HepG2 (cell line): ENCODE results near the gene VRK1. TPM values are rescaled to one million over a fixed set of nuclear protein-coding genes. Genes with fewer than 3 reads are reported as not detected.
A peak's percentile ranks its signal among the peaks of the same experiment; 100 is the strongest.

Source experiments
- ATAC-seq: fragments of 200-7000 bp; cut with Tn5 transposase; 3 replicates; pipeline ENCODE4 v1.9.1; 2020; ENCODE audit warnings: mild to moderate bottlenecking, moderate library complexity
- BruUV-seq: library from RNA; stranded (reverse); fragments of 400-500 nt; replicated peaks from 2 replicates; lab custom pipeline; 2021; lab: Mats Ljungman, UMichigan
- CTCF ChIA-PET: fragments of 300-600 bp; formaldehyde crosslinking; extraction: SDS; loops from one replicate; lab custom pipeline; 2021; ENCODE audit warnings: low total read pairs, inconsistent platforms, low intra/inter-chr PET ratio; lab: Yijun Ruan, JAX
- POLR2A ChIA-PET: fragments of 350-600 bp; sonication (Branson Sonifier 250); formaldehyde crosslinking; loops from one replicate; lab custom pipeline; 2020; ENCODE audit warnings: antibody characterized with exemption, inconsistent platforms; lab: Yijun Ruan, JAX
- DNase-seq: peaks from one replicate; pipeline ENCODE4 v3.0.0-alpha.2; 2015; ENCODE audit warnings: low spot score
- FAIRE-seq: peaks from 3 replicates; lab custom pipeline; 2011; peaks lifted over from hg19 to GRCh38; lab: Jason Lieb, UNC
- H2AFZ ChIP-seq: one replicate; pipeline ENCODE4 v1.6.1; 2011; ENCODE audit warnings: low read length, inconsistent platforms
- H3K27ac ChIP-seq: fragments of 300-600 bp; 3 replicates; pipeline ENCODE4 v1.8.0; 2011; ENCODE audit warnings: mixed run types, mild to moderate bottlenecking, mixed read lengths, low read length, inconsistent platforms; ENCODE audit not compliant: insufficient read depth; ENCODE audit errors: extremely low read length
- H3K27me3 ChIP-seq, 2 experiments: fragments of 200-600 bp in 1 of 2; 2 replicates in 1 of 2; 3 replicates in 1 of 2; pipeline versions ENCODE4 v1.6.0 to v1.8.0; 2011; ENCODE audit warnings: low read length in 2 of 2, mild to moderate bottlenecking in 2 of 2, moderate library complexity in 2 of 2, inconsistent platforms in 1 of 2; ENCODE audit not compliant: insufficient read depth in 2 of 2, control insufficient read depth in 1 of 2
- H3K36me3 ChIP-seq, 2 experiments: fragments of 200-600 bp in 1 of 2; replicated peaks in 1 of 2; 2 replicates in 1 of 2; 3 replicates in 1 of 2; pipeline versions ENCODE4 v1.5.1 to v1.8.0; 2011; ENCODE audit warnings: low read length in 2 of 2, inconsistent platforms in 1 of 2; ENCODE audit not compliant: insufficient read depth in 2 of 2, control insufficient read depth in 1 of 2
- H3K4me1 ChIP-seq: 2 replicates; pipeline ENCODE4 v1.5.1; 2012; ENCODE audit warnings: low read length, inconsistent platforms; ENCODE audit not compliant: insufficient read depth
- H3K4me2 ChIP-seq: 2 replicates; pipeline ENCODE4 v1.6.0; 2011; ENCODE audit warnings: low read depth, low read length, inconsistent platforms
- H3K4me3 ChIP-seq, 3 experiments: fragments of 200-600 bp in 1 of 3; sonication (generic), shearing (Covaris generic) in 1 of 3; replicated peaks in 1 of 3; 2 replicates each; pipeline ENCODE4 v1.5.1; 2011 to 2016; ENCODE audit warnings: low read length in 3 of 3, inconsistent platforms in 2 of 3, low read depth in 2 of 3, mild to moderate bottlenecking in 2 of 3, control low read depth in 1 of 3, mixed read lengths in 1 of 3; ENCODE audit not compliant: insufficient read depth in 1 of 3
- H3K79me2 ChIP-seq: one replicate; pipeline ENCODE4 v1.6.1; 2011; ENCODE audit warnings: low read length, inconsistent platforms; ENCODE audit not compliant: insufficient read depth
- H3K9ac ChIP-seq: 2 replicates; pipeline ENCODE4 v1.6.0; 2011; ENCODE audit warnings: mild to moderate bottlenecking, low read depth, low read length, inconsistent platforms; ENCODE audit not compliant: insufficient read depth
- H3K9me3 ChIP-seq: 2 replicates; pipeline ENCODE4 v1.5.1; 2012; ENCODE audit warnings: mild to moderate bottlenecking, low read length
- H4K20me1 ChIP-seq: 2 replicates; pipeline ENCODE4 v1.6.0; 2011; ENCODE audit warnings: inconsistent platforms, mild to moderate bottlenecking, low read length, moderate library complexity; ENCODE audit not compliant: insufficient read depth
- CC2D1A ChIP-seq: sonication (generic); formaldehyde crosslinking; IDR thresholded peaks from 2 replicates; pipeline ENCODE4 v1.8.1; 2023; ENCODE audit warnings: mild to moderate bottlenecking, missing genetic modification reagents
- FOXP1 ChIP-seq, 2 experiments: fragments of 450-650 bp in 1 of 2; IDR thresholded peaks; 2 replicates each; pipeline ENCODE4 v1.6.1; 2017 to 2018; ENCODE audit warnings: antibody characterized with exemption in 1 of 2
- GATA4 ChIP-seq: sonication (generic); IDR thresholded peaks from 2 replicates; pipeline ENCODE4 v1.6.1; 2016; ENCODE audit warnings: antibody characterized with exemption, low read depth, borderline replicate concordance
- HOXA3 ChIP-seq: sonication (generic); formaldehyde crosslinking; IDR thresholded peaks from 2 replicates; pipeline ENCODE4 v1.5.0; 2020; ENCODE audit warnings: missing genetic modification reagents
- KMT2A ChIP-seq: sonication (generic); formaldehyde crosslinking; IDR thresholded peaks from 2 replicates; pipeline ENCODE4 v1.4.0; 2020; ENCODE audit warnings: missing genetic modification reagents
- PAF1 ChIP-seq: IDR thresholded peaks from 2 replicates; pipeline ENCODE4 v1.6.1; 2016; ENCODE audit warnings: missing genetic modification reagents, missing compliant biosample characterization
- PHF20 ChIP-seq: sonication (generic); formaldehyde crosslinking; IDR thresholded peaks from 2 replicates; pipeline ENCODE4 v1.5.0; 2020; ENCODE audit warnings: mild to moderate bottlenecking, missing genetic modification reagents
- SMYD3 ChIP-seq: sonication (generic); formaldehyde crosslinking; IDR thresholded peaks from 2 replicates; pipeline ENCODE4 v1.8.1; 2023; ENCODE audit warnings: mild to moderate bottlenecking, missing genetic modification reagents
- THAP8 ChIP-seq: sonication (generic); formaldehyde crosslinking; IDR thresholded peaks from 2 replicates; pipeline ENCODE4 v1.5.1; 2020; ENCODE audit warnings: missing genetic modification reagents, mild to moderate bottlenecking, borderline replicate concordance
- ZNF138 ChIP-seq: sonication (generic); formaldehyde crosslinking; IDR thresholded peaks from 2 replicates; pipeline ENCODE4 v1.5.0; 2020; ENCODE audit warnings: mild to moderate bottlenecking, low read depth, missing genetic modification reagents
- ZNF280D ChIP-seq: sonication (generic); formaldehyde crosslinking; IDR thresholded peaks from 2 replicates; pipeline ENCODE4 v1.5.1; 2020; ENCODE audit warnings: mild to moderate bottlenecking, missing genetic modification reagents
- ZNF441 ChIP-seq: sonication (generic); formaldehyde crosslinking; IDR thresholded peaks from 2 replicates; pipeline ENCODE4 v1.7.0; 2021; ENCODE audit warnings: missing genetic modification reagents, borderline replicate concordance
- ZNF547 ChIP-seq: sonication (generic); formaldehyde crosslinking; IDR thresholded peaks from 2 replicates; pipeline ENCODE4 v1.5.1; 2020; ENCODE audit warnings: mild to moderate bottlenecking, missing genetic modification reagents
- ZNF629 ChIP-seq: sonication (generic); formaldehyde crosslinking; conservative IDR thresholded peaks from 2 replicates; pipeline ENCODE4 v1.5.0; 2020; ENCODE audit warnings: missing genetic modification reagents
- ZNF720 ChIP-seq: sonication (generic); formaldehyde crosslinking; IDR thresholded peaks from 2 replicates; pipeline ENCODE4 v1.4.0; 2020; ENCODE audit warnings: missing genetic modification reagents
- ZNF768 ChIP-seq: sonication (generic); formaldehyde crosslinking; IDR thresholded peaks from 2 replicates; pipeline ENCODE4 v1.4.0; 2020; ENCODE audit warnings: missing genetic modification reagents
- ZNF850 ChIP-seq: sonication (generic); formaldehyde crosslinking; conservative IDR thresholded peaks from 2 replicates; pipeline ENCODE4 v1.9.0; 2021; ENCODE audit warnings: mild to moderate bottlenecking, missing genetic modification reagents
- ZXDC ChIP-seq: sonication (generic); formaldehyde crosslinking; IDR thresholded peaks from 2 replicates; pipeline ENCODE4 v1.5.0; 2020; ENCODE audit warnings: mild to moderate bottlenecking, missing genetic modification reagents
- WGBS: methylation state at CpG from one replicate; pipeline ENCODE4 v1.1.6; 2017; ENCODE audit warnings: low lambda C conversion rate; 5-methylcytosine and 5-hydroxymethylcytosine counted together
- in situ Hi-C: cut with HindIII; loops from 2 replicates; pipeline ENCODE4 v1.10.0; 2017; ENCODE audit warnings: low pct_unique_long_range_greater_than_20kb; ENCODE audit not compliant: extremely low pct_ligation_motif_present
- intact Hi-C: fragments of 100-400 bp; cut with micrococcal nuclease; formaldehyde crosslinking; loops from one replicate; pipeline ENCODE4 v1.10.0; 2022; ENCODE audit not compliant: unreplicated experiment
- polyA plus RNA-seq, 8 experiments: library from polyadenylated mRNA; depleted of rRNA in 3 of 8; stranded (reverse) in 7 of 8; unstranded in 1 of 8; fragments of >200 nt; fragmentation: Illumina TruSeq in 4 of 8; extraction: Trizol in 4 of 8; gene quantifications; 2 replicates each; pipeline versions ENCODE4 v1.2.1 to v1.2.3, GENCODE V29; 2011 to 2016; ENCODE audit warnings: low read depth in 4 of 8, missing spikeins in 1 of 8, mixed read lengths in 1 of 8; ENCODE audit not compliant: insufficient read depth in 1 of 8
- total RNA-seq, 5 experiments: library from RNA; depleted of rRNA; stranded (reverse); fragments of >200 nt; fragmentation: Illumina TruSeq; extraction: Trizol; gene quantifications; 2 replicates each; pipeline ENCODE4 v1.2.3, GENCODE V29; 2016; ENCODE audit warnings: low read depth in 1 of 5

Gene VRK1
- total and polyA plus RNA-seq, 2 of the 13 experiments (the other 11 are each of a cell fraction or from before 2014, with no cell fraction given), result 7.9 to 51.3 TPM

- ChIA-PET CTCF (no interaction called here), POLR2A (interaction anchor here (1.1 kb wide), 1 partner anchor 9 kb away, joined by 4 read pairs; the partner anchor contains the start of gene VRK1)
- FAIRE-seq (no peak), DNase-seq (no peak), ATAC-seq (no peak)
- no peaks in the 10 kb centered on the region for H3K9me3 ChIP-seq
- peak overlapping the region; percentile 23 for H3K27ac ChIP-seq
- H3K4me3 ChIP-seq, result no peak overlapping the region
- H3K4me1 ChIP-seq, result peaks cover 30% of the 10 kb centered on the region
- H3K4me2 ChIP-seq, result no peak overlapping the region
- H3K36me3 ChIP-seq, result no peaks in the 10 kb centered on the region
- no peak overlapping the region for H3K9ac ChIP-seq
- no peaks in the 10 kb centered on the region for H4K20me1 ChIP-seq
- in situ Hi-C loops, result no loop called here
- TF ChIP-seq ZNF280D (CRISPR knock-in tag), result no peak
- TF ChIP-seq ZNF138, result no peak
- TF ChIP-seq CC2D1A, result no peak
- TF ChIP-seq FOXP1 (IDR thresholded peaks at IDR 0.05), result no peak
- no peak for TF ChIP-seq FOXP1 (CRISPR knock-in tag; IDR thresholded peaks at IDR 0.05)
- no peak for TF ChIP-seq ZNF441
- TF ChIP-seq ZNF720 (CRISPR knock-in tag), result no peak
- TF ChIP-seq PAF1, result no peak
- no peak for TF ChIP-seq ZNF629 (CRISPR knock-in tag)
- TF ChIP-seq ZXDC (CRISPR knock-in tag), result no peak
- no peak for TF ChIP-seq ZNF768
- TF ChIP-seq PHF20, result no peak
- TF ChIP-seq ZNF850 (CRISPR knock-in tag), result no peak
- TF ChIP-seq SMYD3, result no peak
- TF ChIP-seq GATA4, result no peak
- TF ChIP-seq KMT2A, result no peak
- TF ChIP-seq ZNF547, result no peak
- no peak for TF ChIP-seq THAP8 (CRISPR knock-in tag)
- TF ChIP-seq HOXA3, result no peak
- intact Hi-C loops, result no loop called here
- H3K27me3 ChIP-seq, result no peaks in the 10 kb centered on the region
- no peak overlapping the region for H2AFZ ChIP-seq
- peaks cover 75% of the 10 kb centered on the region for H3K79me2 ChIP-seq
- 89% methylated on average over 4 of the region's 4 CpGs for WGBS
- BruUV-seq, result no TSS peak
Observed at GRCh38 chr14:96805956-96806355, 8.8 kb downstream of the VRK1 start.
